ENCODE data around the gene PPP1R12C. TPM values are rescaled to one million over a fixed set of nuclear protein-coding genes. Genes with fewer than 3 reads are reported as not detected.
A peak's percentile ranks its signal among the peaks of the same experiment; 100 is the strongest.
"Not testable (repeated sequence)": the region's sequence is repeated elsewhere in the genome, so short reads cannot be mapped to it uniquely, and the experiment has no call there.

The PPP1R12C gene
- total and polyA plus RNA-seq, 8 donors: 37.1 to 266 (median 53.4) TPM

GRCh38 chr19:55111238-55111831 lies 6.1 kb downstream of the PPP1R12C start:
- DNase-seq (peak in 1 of 6 donors; percentile 9), FAIRE-seq (no peak), ATAC-seq (no peak)
- intact Hi-C loops (cut with DNase I): no loop called here
- Histone ChIP-seq H3K4me3 (no peak overlapping the region), H3K27me3 (no peaks in the 10 kb centered on the region), H3K4me1 (peaks cover 0 to 5% (median 0%) of the 10 kb centered on the region in 3 donors), H3K27ac (no peak overlapping the region), H3K36me3 (no peaks in the 10 kb centered on the region), H3K9me3 (no peaks in the 10 kb centered on the region)
- TF ChIP-seq, protein P1, sequence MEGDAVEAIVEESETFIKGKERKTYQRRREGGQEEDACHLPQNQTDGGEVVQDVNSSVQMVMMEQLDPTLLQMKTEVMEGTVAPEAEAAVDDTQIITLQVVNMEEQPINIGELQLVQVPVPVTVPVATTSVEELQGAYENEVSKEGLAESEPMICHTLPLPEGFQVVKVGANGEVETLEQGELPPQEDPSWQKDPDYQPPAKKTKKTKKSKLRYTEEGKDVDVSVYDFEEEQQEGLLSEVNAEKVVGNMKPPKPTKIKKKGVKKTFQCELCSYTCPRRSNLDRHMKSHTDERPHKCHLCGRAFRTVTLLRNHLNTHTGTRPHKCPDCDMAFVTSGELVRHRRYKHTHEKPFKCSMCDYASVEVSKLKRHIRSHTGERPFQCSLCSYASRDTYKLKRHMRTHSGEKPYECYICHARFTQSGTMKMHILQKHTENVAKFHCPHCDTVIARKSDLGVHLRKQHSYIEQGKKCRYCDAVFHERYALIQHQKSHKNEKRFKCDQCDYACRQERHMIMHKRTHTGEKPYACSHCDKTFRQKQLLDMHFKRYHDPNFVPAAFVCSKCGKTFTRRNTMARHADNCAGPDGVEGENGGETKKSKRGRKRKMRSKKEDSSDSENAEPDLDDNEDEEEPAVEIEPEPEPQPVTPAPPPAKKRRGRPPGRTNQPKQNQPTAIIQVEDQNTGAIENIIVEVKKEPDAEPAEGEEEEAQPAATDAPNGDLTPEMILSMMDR (IDR thresholded peaks at IDR 0.05): no peak
- WGBS, 2 donors: 84 to 89% methylated on average over 21 of the region's 21 CpGs

DNA sequence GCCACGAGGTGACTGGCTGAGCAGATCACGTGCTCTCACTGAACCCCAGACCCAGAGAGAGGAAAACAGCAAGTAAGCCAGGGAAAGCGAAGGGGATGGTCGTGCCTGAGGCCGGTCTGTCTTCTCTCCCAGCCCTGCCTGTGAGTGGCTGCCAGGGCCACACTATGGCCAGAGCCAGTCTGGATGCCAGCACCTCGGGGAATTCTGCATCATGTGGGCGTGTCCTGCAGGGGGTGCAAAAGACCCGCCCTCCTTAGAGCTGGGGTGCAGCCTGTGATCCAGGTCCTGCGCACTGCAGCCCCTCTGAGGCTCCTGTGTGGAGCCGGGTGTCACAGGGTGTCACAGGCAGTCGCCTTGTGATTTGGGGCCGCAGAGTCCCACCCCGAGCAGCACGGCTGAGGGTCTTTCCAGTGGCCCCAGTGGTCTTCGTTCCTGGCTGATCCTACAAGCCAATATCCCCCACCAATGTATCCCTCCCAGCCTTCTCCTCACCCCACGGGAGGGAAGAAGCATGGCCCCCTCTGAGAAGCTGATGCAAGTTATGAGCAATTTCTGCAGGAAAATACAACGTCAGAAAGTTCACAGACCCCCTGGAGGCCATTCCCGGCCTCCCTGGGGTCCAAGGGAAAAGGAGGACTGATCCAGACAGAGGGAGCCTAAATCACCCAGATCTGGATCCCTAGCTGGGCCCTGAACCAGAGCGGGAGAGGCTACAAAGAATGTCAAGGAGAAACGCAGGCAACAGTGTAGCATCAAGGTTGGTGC lies 7.7 kb downstream of the PPP1R12C start:
- no peak overlapping the region for H3K27ac ChIP-seq
- H3K4me3 ChIP-seq: no peak overlapping the region
- TF ChIP-seq, protein P1 (IDR thresholded peaks at IDR 0.05): no peak
- no peaks in the 10 kb centered on the region for H3K27me3 ChIP-seq
- no peaks in the 10 kb centered on the region for H3K9me3 ChIP-seq
- H3K4me1 ChIP-seq: no peaks in the 10 kb centered on the region
- WGBS, 2 donors: 83 to 86% methylated on average over 20 of the region's 20 CpGs
- intact Hi-C loops (cut with DNase I): no loop called here
- no peak for FAIRE-seq
- no peaks in the 10 kb centered on the region for H3K36me3 ChIP-seq
- DNase-seq: no peak
- no peak for ATAC-seq

DNA sequence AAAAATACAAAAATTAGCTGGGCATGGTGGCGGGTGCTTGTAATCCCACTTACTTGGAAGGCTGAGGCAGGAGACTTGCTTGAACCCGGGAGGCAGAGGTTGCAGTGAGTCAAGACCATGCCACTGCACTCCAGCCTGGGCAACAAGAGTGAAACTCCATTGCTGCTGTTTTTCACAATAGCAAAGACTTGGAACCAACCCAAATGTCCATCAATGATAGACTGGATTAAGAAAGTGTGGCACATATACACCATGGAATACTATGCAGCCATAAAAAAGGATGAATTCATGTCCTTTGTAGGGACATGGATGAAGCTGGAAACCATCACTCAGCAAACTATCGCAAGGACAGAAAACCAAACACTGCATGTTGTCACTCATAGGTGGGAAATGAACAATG lies 10.2 kb downstream of the PPP1R12C start:
- DNase-seq; intact Hi-C loops (cut with DNase I); H3K27me3 ChIP-seq; H3K36me3 ChIP-seq; ATAC-seq; H3K4me3 ChIP-seq; H3K27ac ChIP-seq; FAIRE-seq; H3K4me1 ChIP-seq; H3K9me3 ChIP-seq: not testable (repeated sequence)
- WGBS, 2 donors: 96 to 97% methylated on average over 3 of the region's 3 CpGs

DNA sequence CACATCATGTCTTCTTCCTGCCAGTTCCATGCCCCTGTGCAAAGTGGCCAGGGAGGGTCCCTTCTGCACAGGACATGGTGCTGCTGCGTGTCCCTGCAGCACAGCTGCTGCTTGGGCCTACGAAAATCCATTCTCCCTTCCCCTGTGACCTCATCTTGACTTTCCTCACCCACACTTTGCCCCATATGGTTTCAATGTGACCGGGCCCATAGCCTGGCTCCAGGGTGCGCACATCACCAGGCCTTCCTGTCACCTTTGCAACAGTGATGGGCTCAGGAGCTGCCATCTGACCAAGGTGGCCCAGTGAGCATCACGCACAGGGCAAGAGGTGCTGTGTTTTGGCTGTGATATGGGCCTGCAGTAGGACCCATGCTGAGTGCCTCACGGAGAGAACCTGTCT lies 10.8 kb downstream of the PPP1R12C start:
- no peaks in the 10 kb centered on the region for H3K4me1 ChIP-seq
- H3K27me3 ChIP-seq: no peaks in the 10 kb centered on the region
- intact Hi-C loops (cut with DNase I): no loop called here
- H3K9me3 ChIP-seq: no peaks in the 10 kb centered on the region
- no peak overlapping the region for H3K27ac ChIP-seq
- DNase-seq (no peak), ATAC-seq (no peak), FAIRE-seq (no peak)
- WGBS, 2 donors: 92 to 94% methylated on average over 6 of the region's 6 CpGs
- TF ChIP-seq, protein P1 (IDR thresholded peaks at IDR 0.05): no peak
- no peak overlapping the region for H3K4me3 ChIP-seq
- peaks cover 0 to 4% (median under 1%) of the 10 kb centered on the region in 3 donors for H3K36me3 ChIP-seq

GRCh38 chr19:55105237-55105636 lies 12.2 kb downstream of the PPP1R12C start:
- H3K4me1 ChIP-seq: no peaks in the 10 kb centered on the region
- H3K27ac ChIP-seq: no peak overlapping the region
- H3K4me3 ChIP-seq: no peak overlapping the region
- no peak for FAIRE-seq
- H3K27me3 ChIP-seq: no peaks in the 10 kb centered on the region
- DNase-seq: no peak
- H3K36me3 ChIP-seq: peaks cover 0 to 6% (median 4%) of the 10 kb centered on the region in 3 donors
- intact Hi-C loops (cut with DNase I): no loop called here
- 90 to 92% methylated on average over 2 of the region's 2 CpGs for WGBS, 2 donors
- TF ChIP-seq, protein P1 (IDR thresholded peaks at IDR 0.05): no peak
- no peak for ATAC-seq
- no peaks in the 10 kb centered on the region for H3K9me3 ChIP-seq
